NCI-H2227 (cell line): ENCODE results near the gene AP4M1.
A peak's percentile ranks its signal among the peaks of the same experiment; 100 is the strongest.

ENCODE experiments used
- DNase-seq: peaks from one replicate; lab custom pipeline; 2025; ENCODE audit not compliant: unreplicated experiment; lab: John Stamatoyannopoulos, UW

AP4M1 gene

DNA sequence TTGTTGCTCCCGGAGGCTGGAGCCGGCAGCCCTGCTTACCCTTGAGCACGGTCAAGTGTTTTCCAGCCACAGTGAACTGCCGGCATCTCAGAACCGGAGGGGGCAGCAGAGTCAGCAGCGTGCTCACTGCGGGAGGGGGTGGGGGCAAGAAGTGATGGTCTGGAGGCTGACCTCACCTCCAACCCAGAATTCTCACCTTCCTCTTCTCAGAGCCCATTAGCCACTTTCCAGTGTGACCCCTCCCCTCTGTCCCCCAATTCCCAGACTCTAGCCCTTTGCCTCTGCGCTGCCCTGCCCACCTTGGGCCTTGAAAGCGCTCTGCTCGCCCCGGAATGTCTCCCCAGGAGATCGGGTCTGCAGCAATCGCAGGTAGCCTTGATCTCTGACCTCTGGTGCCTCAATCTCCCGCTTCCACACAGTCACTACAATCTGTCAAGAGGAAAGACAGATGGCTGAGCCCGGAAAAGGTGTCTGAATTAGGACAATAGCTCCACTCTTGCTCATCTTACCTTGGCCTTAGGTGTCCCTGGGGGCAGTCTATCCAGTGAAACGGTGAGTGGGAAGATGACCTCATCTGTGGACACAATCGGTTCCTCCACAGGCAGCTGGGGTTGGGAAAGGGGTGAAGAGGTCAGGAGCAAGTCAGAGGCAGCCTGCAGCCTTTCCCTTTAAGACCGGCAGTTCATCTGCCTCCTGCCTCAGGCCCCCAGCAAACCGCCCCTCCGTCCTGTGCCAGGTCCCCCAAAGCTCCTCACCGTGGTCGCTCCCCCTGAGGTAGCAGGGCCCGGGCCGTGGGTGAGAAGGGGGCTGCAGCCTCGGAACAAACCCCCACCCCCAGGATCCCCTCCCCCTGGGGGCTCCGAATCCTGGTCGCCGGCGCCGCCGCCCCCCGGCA lies 56.1 kb downstream of the AP4M1 start:
- peak; percentile 65 for DNase-seq
